Stimulated activated CD4-positive, alpha-beta T cell treated with anti-CD3 and anti-CD28 coated beads, Interleukin-15, amount 100 ng/mL, for 1 hour (primary cell): ENCODE results near the gene PLEKHO2.
"Not testable (repeated sequence)": the region's sequence is repeated elsewhere in the genome, so short reads cannot be mapped to it uniquely, and the experiment has no call there.

Experiments used
- DNase-seq, 2 donors: peaks; one replicate each; pipeline ENCODE4 v3.0.0-alpha.2; 2020; ENCODE audit warnings: low read depth in 1 of 2, low spot score in 1 of 2

PLEKHO2 gene

GRCh38 chr15:64841344-64842095, at the start of gene PLEKHO2:
TSS of gene PLEKHO2 (plus strand) at chr15:64841915. CDS start at chr15:64842017, 102 bp downstream.
- peak; percentile 65 to 78 for DNase-seq

- DNase-seq = no peak
These were observed 49.4 kb upstream of the PLEKHO2 start for GRCh38 chr15:64792282-64792681.

GRCh38 chr15:64795299-64795698, 46.4 kb upstream of the PLEKHO2 start:
- DNase-seq = not testable (repeated sequence)

- not testable (repeated sequence) for DNase-seq
These were observed 45.8 kb upstream of the PLEKHO2 start for GRCh38 chr15:64795921-64796320.

- not testable (repeated sequence) for DNase-seq
These were observed 42.8 kb upstream of the PLEKHO2 start for GRCh38 chr15:64798905-64799304.

GRCh38 chr15:64800476-64800875, 41.2 kb upstream of the PLEKHO2 start:
- no peak for DNase-seq

- DNase-seq = no peak
These were observed 38.2 kb upstream of the PLEKHO2 start for GRCh38 chr15:64803526-64803925.

- DNase-seq = no peak
These were observed 37.1 kb upstream of the PLEKHO2 start for GRCh38 chr15:64804619-64805018.

GRCh38 chr15:64806509-64806908, 35.2 kb upstream of the PLEKHO2 start:
- DNase-seq = no peak

- DNase-seq = no peak
These were observed 34.5 kb upstream of the PLEKHO2 start for GRCh38 chr15:64807051-64807749.

GRCh38 chr15:64807751-64808222, 33.9 kb upstream of the PLEKHO2 start:
- no peak for DNase-seq

GRCh38 chr15:64808785-64809453, 32.8 kb upstream of the PLEKHO2 start:
- no peak for DNase-seq

- peak; percentile 34 for DNase-seq
These were observed 31.8 kb upstream of the PLEKHO2 start for GRCh38 chr15:64809649-64810496.

GRCh38 chr15:64810497-64811326, 31.0 kb upstream of the PLEKHO2 start:
- DNase-seq = no peak

- DNase-seq = no peak
These were observed 28.6 kb upstream of the PLEKHO2 start for GRCh38 chr15:64813075-64813474.

- DNase-seq = not testable (repeated sequence)
These were observed 27.4 kb upstream of the PLEKHO2 start for GRCh38 chr15:64814283-64814682.

- DNase-seq = not testable (repeated sequence)
These were observed 26.8 kb upstream of the PLEKHO2 start for GRCh38 chr15:64814965-64815364.

GRCh38 chr15:64816452-64816851, 25.3 kb upstream of the PLEKHO2 start:
- DNase-seq = no peak

- DNase-seq = no peak
These were observed 16.7 kb upstream of the PLEKHO2 start for GRCh38 chr15:64824929-64825430.
